GM12873 (cell line): Measurements from ENCODE around the gene ALDH5A1.
A peak's percentile ranks its signal among the peaks of the same experiment; 100 is the strongest.

Experiments used
- TF ChIP-seq, protein P1 (sequence below): IDR thresholded peaks from 2 replicates; pipeline ENCODE4 v1.5.1; 2012; ENCODE audit warnings: low read depth, mild to moderate bottlenecking, moderate library complexity, low read length, control low read depth; ENCODE audit not compliant: insufficient read depth; ENCODE audit errors: missing control alignments

Gene ALDH5A1

DNA sequence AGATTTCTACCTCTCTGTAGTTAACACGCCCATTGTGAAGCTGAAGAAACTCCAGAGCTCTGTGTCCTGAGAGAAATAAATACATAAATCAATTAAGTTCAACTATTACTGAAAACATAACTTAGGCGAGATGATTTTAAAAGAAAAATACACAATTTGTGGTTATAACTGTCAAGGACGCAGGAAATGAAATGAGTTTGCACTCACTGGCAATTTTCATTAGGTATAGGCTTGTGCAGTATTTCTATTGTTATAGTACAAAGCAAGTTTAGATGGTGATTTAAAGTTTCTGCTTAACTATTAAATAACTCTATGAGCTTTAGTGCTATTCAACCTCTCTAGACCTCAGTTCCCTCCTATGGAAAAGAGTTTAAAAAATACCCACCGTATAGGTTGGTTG, 8.7 kb upstream of the ALDH5A1 start:
- TF ChIP-seq, protein P1, sequence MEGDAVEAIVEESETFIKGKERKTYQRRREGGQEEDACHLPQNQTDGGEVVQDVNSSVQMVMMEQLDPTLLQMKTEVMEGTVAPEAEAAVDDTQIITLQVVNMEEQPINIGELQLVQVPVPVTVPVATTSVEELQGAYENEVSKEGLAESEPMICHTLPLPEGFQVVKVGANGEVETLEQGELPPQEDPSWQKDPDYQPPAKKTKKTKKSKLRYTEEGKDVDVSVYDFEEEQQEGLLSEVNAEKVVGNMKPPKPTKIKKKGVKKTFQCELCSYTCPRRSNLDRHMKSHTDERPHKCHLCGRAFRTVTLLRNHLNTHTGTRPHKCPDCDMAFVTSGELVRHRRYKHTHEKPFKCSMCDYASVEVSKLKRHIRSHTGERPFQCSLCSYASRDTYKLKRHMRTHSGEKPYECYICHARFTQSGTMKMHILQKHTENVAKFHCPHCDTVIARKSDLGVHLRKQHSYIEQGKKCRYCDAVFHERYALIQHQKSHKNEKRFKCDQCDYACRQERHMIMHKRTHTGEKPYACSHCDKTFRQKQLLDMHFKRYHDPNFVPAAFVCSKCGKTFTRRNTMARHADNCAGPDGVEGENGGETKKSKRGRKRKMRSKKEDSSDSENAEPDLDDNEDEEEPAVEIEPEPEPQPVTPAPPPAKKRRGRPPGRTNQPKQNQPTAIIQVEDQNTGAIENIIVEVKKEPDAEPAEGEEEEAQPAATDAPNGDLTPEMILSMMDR, result no peak

GRCh38 chr6:24489470-24489869, 5.3 kb upstream of the ALDH5A1 start, which contains the start of gene GPLD1:
GPLD1 (minus strand) TSS chr6:24489578; CDS start chr6:24489511, 67 bp downstream.
- TF ChIP-seq, protein P1, result no peak

DNA sequence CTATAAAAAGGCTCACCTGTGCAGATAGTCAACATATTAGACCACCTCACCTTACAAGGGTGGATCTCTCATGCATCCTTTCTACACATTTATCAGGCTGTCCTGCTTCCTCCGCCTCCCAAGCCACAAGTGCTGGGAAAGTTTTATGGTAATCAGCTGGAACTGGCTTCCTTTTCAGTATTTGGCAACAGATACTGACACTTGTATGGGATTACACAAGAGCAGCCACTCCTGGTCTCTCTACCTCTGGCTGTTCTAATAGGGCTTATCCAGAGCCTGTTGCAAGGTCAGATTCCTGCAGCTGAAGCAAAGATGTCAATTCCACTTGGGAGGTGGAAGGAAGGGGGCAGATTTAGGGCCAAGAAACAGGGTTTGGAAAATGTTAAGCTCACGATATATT, 4.9 kb upstream of the ALDH5A1 start:
- TF ChIP-seq, protein P1, result no peak

DNA sequence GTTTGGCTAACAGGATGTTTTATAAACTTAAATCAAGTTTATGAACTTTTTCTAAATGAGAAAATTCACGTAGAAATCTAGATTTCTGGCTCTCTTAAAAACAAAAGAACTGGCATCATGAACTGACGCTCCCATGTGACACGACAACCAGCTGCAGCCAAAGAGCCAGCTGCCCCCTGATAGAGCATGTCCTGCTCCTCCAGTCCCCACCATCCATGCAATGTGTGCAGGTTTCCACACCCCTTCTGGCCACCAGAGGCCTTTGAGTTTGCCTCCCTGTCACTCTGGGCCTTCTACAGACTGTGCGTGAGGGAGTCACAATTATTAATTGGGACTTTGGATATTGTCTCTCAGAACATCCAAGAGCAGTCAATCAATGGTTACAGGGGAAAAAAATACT, 3.8 kb upstream of the ALDH5A1 start:
- TF ChIP-seq, protein P1, result peak; percentile 5

DNA sequence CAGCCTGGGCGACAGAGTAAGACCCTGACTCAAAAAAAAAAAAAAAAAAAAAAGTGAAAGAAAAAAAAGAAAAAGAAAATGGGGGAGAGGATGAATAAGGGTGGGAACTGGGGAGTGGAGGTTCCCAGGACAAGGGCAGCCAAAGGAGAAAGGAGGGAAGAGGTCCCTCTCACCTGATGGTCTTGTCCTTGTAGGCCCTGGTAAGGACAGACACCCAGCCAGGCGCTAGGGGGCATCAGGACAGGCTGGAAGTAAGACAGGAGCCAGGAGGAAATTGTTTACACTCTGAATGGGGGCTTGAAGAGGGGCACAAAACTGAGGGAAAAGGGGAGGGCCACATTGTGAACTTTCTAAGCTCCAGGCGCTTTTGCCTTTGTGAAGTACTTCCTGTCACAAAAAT, 2.3 kb upstream of the ALDH5A1 start:
- TF ChIP-seq, protein P1, result peak; percentile 68

- TF ChIP-seq, protein P1, result no peak
Observed at GRCh38 chr6:24493945-24494820, 586 bp upstream of the ALDH5A1 start.

- TF ChIP-seq, protein P1, result no peak
Observed at GRCh38 chr6:24497254-24497970, 2.6 kb downstream of the ALDH5A1 start.
